Activated T-cell treated with anti-CD3 and anti-CD28 coated beads, Interleukin-2, amount 50 U/mL, for 72 hours (primary cell): ENCODE data around the gene EPB41L1. TPM values are rescaled to one million over a fixed set of nuclear protein-coding genes. Genes with fewer than 3 reads are reported as not detected.
A peak's percentile ranks its signal among the peaks of the same experiment; 100 is the strongest.

Source experiments
- ATAC-seq, 2 donors: fragments of 150-1000 bp; cut with Tn5 transposase; replicated peaks in 1 of 2; 2 replicates each; pipeline ENCODE4 v1.10.0; 2021; ENCODE audit warnings: moderate library complexity in 2 of 2, mild to moderate bottlenecking in 1 of 2
- DNase-seq, 2 donors: peaks; one replicate each; pipeline ENCODE4 v3.0.0; 2021 to 2022; ENCODE audit warnings: mixed read lengths in 1 of 2
- H3K27ac Mint-ChIP-seq: one replicate; pipeline ENCODE4 v1.8.0; 2022; ENCODE audit warnings: mild to moderate bottlenecking, moderate library complexity, mixed read lengths
- H3K27me3 Mint-ChIP-seq: one replicate; pipeline ENCODE4 v1.8.0; 2022; ENCODE audit warnings: low read depth, mixed read lengths
- H3K36me3 Mint-ChIP-seq, 2 donors: one replicate each; pipeline ENCODE4 v1.8.0; 2022; ENCODE audit warnings: mixed read lengths in 2 of 2, mild to moderate bottlenecking in 1 of 2; ENCODE audit not compliant: insufficient read depth in 2 of 2
- H3K4me1 Mint-ChIP-seq: one replicate; pipeline ENCODE4 v1.8.0; 2022; ENCODE audit warnings: low read depth, mixed read lengths
- H3K4me3 Mint-ChIP-seq, 2 donors: one replicate each; pipeline ENCODE4 v1.8.0; 2022; ENCODE audit warnings: mild to moderate bottlenecking in 2 of 2, mixed read lengths in 2 of 2, moderate library complexity in 2 of 2
- H3K9me3 Mint-ChIP-seq, 2 donors: one replicate each; pipeline ENCODE4 v1.8.0; 2022; ENCODE audit warnings: mixed read lengths in 2 of 2
- total RNA-seq, 2 donors: library from RNA; stranded (reverse); gene quantifications; one replicate each; pipeline ENCODE4 v1.2.3, GENCODE V29; 2022

The EPB41L1 gene
- total RNA-seq, 2 donors from 2014 or later = 0.51 to 0.70 TPM

- Mint-ChIP-seq H3K27me3 (peaks cover 8% of the 10 kb centered on the region), H3K27ac (peak overlapping the region; percentile 20), H3K4me1 (no peaks in the 10 kb centered on the region), H3K9me3 (no peaks in the 10 kb centered on the region), H3K4me3 (no peak overlapping the region), H3K36me3 (no peaks in the 10 kb centered on the region)
- ATAC-seq (no peak), DNase-seq (no peak)
Measured at GRCh38 chr20:36270744-36271638, 116.5 kb downstream of the EPB41L1 start.

- H3K9me3 Mint-ChIP-seq = no peaks in the 10 kb centered on the region
- DNase-seq = no peak
- no peaks in the 10 kb centered on the region for H3K36me3 Mint-ChIP-seq
- no peaks in the 10 kb centered on the region for H3K4me1 Mint-ChIP-seq
- no peak overlapping the region for H3K4me3 Mint-ChIP-seq
- H3K27ac Mint-ChIP-seq = no peak overlapping the region
- peaks cover 8% of the 10 kb centered on the region for H3K27me3 Mint-ChIP-seq
- ATAC-seq = no peak
Measured at GRCh38 chr20:36271639-36272546, 117.4 kb downstream of the EPB41L1 start.

GRCh38 chr20:36272547-36273220, 118.1 kb downstream of the EPB41L1 start:
- DNase-seq = no peak
- no peaks in the 10 kb centered on the region for H3K4me1 Mint-ChIP-seq
- H3K27me3 Mint-ChIP-seq = peaks cover 8% of the 10 kb centered on the region
- H3K27ac Mint-ChIP-seq = no peak overlapping the region
- H3K36me3 Mint-ChIP-seq = no peaks in the 10 kb centered on the region
- H3K9me3 Mint-ChIP-seq = no peaks in the 10 kb centered on the region
- no peak for ATAC-seq
- H3K4me3 Mint-ChIP-seq = no peak overlapping the region

- Mint-ChIP-seq H3K27me3 (peaks cover 8% of the 10 kb centered on the region), H3K27ac (no peak overlapping the region), H3K36me3 (no peaks in the 10 kb centered on the region), H3K9me3 (no peaks in the 10 kb centered on the region), H3K4me3 (no peak overlapping the region), H3K4me1 (no peaks in the 10 kb centered on the region)
- ATAC-seq (no peak), DNase-seq (peak in 1 of 2 donors; percentile 12)
Measured at GRCh38 chr20:36273414-36274180, 119.1 kb downstream of the EPB41L1 start.

GRCh38 chr20:36274181-36274841, 119.8 kb downstream of the EPB41L1 start:
- ATAC-seq = no peak
- Mint-ChIP-seq H3K27ac (no peak overlapping the region), H3K36me3 (no peaks in the 10 kb centered on the region), H3K27me3 (peaks cover 8% of the 10 kb centered on the region), H3K4me3 (no peak overlapping the region), H3K9me3 (no peaks in the 10 kb centered on the region), H3K4me1 (no peaks in the 10 kb centered on the region)
- no peak for DNase-seq

DNA sequence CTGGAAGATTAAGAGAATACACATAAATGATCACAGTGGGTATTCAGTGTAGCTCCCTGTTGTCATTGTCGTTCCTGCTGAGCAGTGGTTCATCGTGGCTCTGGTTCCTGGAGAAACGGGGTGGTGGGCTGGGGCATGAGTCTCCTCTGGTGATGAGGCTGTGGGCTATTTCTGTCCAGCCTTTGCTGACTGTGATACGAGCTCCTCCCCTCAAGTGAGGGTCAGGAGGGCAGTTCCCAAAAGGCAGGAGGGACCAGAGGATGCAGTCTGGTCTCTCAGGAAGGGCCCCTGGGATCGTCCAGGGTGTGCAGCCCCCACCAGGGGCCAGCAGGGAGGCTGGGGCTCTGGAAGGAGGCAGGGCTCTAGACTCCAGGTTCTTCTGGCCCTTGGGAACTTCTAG, 120.5 kb downstream of the EPB41L1 start:
- Mint-ChIP-seq H3K4me1 (no peaks in the 10 kb centered on the region), H3K27me3 (peaks cover 8% of the 10 kb centered on the region), H3K4me3 (no peak overlapping the region), H3K9me3 (no peaks in the 10 kb centered on the region), H3K27ac (no peak overlapping the region), H3K36me3 (no peaks in the 10 kb centered on the region)
- ATAC-seq = no peak
- DNase-seq = no peak

DNA sequence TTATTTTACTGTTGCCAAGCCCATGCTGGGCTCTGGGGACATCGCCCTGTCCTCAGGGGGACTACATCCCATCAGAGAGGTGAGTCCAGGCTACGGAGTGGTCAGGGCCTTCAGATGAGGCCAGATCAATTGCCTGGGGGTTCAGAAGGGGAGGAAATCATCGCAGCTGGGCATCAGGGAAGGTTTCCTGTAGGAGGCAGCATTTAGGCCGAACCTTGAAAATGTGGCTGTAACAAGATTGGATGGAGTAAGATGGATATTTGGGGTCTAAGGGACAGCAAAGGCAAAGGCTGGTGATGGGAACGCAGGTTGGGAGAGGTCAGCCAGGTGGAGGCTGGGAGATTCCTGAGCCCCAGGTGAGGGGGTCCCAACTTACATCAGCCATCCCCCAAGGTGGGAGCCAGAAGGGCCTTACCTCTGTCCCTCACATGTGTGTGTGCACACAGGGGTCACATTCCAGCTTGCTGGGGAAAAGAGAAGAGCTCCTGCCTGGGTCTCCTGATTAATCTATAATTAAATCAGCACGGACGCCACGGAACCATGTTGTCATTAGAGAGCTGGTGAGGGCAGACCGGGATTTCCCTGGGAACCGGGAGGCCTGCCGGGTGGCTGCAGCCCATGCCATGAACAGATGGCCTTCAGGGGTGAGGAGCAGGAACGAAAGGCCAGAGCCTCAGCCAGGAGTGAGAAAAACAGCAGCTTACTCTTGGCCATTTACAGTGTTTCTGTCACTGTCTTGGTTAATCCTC, 121.1 kb downstream of the EPB41L1 start:
- Mint-ChIP-seq H3K36me3 (no peaks in the 10 kb centered on the region), H3K9me3 (no peaks in the 10 kb centered on the region), H3K27ac (no peak overlapping the region), H3K27me3 (peaks cover 13% of the 10 kb centered on the region), H3K4me3 (no peak overlapping the region), H3K4me1 (no peaks in the 10 kb centered on the region)
- DNase-seq = no peak
- ATAC-seq = no peak

DNA sequence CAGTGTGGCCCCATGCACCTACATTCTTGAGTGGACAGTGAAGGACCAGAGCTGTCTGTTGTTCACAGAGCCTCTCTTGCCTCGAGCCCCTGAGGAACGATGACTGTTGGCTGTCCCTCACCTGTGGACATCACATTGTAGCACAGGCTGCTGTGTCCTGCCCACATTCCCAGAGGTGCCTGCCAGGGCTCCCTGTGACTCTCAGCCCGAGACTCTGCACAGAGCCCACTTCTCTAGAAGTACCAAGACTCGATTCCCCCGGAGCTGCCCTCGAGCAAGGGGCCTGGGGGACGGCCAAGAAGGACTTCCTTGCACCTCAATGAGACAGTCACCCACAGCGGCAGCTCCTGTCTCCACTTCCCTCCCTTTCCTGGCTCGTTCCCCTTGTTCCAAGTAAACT, 123.0 kb downstream of the EPB41L1 start:
- no peaks in the 10 kb centered on the region for H3K36me3 Mint-ChIP-seq
- ATAC-seq (no peak), DNase-seq (no peak)
- H3K27me3 Mint-ChIP-seq = peaks cover 27% of the 10 kb centered on the region
- no peak overlapping the region for H3K27ac Mint-ChIP-seq
- H3K4me3 Mint-ChIP-seq = no peak overlapping the region
- H3K4me1 Mint-ChIP-seq = no peaks in the 10 kb centered on the region
- H3K9me3 Mint-ChIP-seq = no peaks in the 10 kb centered on the region

DNA sequence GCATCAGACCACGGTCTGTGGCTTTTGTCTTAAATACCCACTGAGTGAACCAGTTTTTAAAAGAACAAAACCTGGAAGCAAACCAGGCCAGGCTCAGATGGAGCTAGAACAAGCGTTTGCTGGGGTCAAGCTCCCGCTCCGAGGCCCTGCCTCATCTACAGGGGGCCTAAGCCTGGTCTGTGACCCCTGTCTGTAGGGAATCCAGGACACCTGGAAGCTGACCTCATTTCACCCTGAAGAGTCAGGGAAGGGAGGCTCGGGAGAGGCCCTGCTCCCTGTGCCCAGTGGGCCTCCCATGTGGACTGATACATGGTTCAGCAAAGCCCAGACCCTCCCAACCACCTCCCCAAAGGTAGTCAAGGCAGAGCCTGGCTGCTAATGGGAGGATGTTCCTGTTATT, 124.8 kb downstream of the EPB41L1 start:
- Mint-ChIP-seq H3K36me3 (no peaks in the 10 kb centered on the region), H3K4me3 (no peak overlapping the region), H3K27me3 (peaks cover 33% of the 10 kb centered on the region), H3K4me1 (no peaks in the 10 kb centered on the region), H3K9me3 (no peaks in the 10 kb centered on the region), H3K27ac (no peak overlapping the region)
- DNase-seq (no peak), ATAC-seq (no peak)

DNA sequence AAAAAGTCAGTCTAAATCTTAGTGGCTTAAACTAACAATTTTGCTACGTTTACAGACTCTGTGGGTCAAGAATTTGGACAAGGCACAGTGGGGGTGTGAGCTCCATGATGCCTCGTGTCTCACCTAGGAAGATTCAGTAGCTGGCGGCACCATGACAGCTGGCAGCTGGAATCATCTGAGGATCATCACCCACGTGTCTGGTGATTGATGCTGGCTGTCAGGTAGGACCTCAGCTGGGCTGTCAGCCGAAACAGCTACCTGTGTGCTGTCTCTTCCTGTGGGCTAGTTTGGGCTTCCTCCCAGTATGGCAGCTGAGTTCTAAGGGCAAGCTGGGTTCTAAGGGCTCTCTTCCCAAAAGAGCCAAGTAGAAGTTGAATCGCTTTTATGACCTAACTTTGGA, 125.2 kb downstream of the EPB41L1 start:
- Mint-ChIP-seq H3K4me3 (no peak overlapping the region), H3K36me3 (no peaks in the 10 kb centered on the region), H3K27me3 (peaks cover 33% of the 10 kb centered on the region), H3K9me3 (no peaks in the 10 kb centered on the region), H3K27ac (no peak overlapping the region), H3K4me1 (no peaks in the 10 kb centered on the region)
- DNase-seq (no peak), ATAC-seq (no peak)

DNA sequence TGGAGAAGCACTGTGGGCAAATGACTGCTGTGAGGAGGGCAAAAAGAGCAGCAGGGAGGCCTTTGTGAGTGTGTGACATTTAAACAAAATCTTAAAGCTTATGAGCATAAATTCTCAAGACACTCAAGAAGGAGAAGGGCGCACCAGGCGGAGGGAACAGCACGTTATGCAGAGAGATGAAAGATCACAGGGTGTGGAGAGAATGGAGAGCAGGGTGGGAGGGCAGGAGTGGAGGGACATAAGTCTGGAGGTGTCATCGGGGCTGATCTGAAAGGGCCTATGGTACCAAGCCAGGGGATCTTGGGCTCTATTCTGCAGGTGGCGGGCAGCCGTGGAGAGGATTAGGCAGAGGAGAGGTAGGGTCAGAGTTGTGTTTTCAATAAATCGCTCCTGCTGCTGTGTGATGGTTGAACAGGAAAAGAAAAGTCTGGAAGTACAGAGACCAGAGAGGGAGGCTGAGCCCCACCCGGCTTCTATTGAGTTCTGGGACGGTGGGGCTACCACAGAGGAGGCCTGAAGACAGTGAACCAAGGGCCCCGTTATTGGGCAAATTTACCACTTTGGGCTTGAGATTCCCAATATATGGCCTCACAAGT, 127.3 kb downstream of the EPB41L1 start:
- H3K27me3 Mint-ChIP-seq = peaks cover 25% of the 10 kb centered on the region
- H3K27ac Mint-ChIP-seq = no peak overlapping the region
- H3K4me3 Mint-ChIP-seq = no peak overlapping the region
- ATAC-seq (no peak), DNase-seq (no peak)
- no peaks in the 10 kb centered on the region for H3K4me1 Mint-ChIP-seq
- no peaks in the 10 kb centered on the region for H3K9me3 Mint-ChIP-seq
- H3K36me3 Mint-ChIP-seq = no peaks in the 10 kb centered on the region
